Putamen (tissue), 1 donor: Measurements from ENCODE around the gene LTB4R.

Experiments
- DNase-seq: peaks from one replicate; pipeline ENCODE4 v3.0.0-alpha.2; 2016; ENCODE audit warnings: low spot score

LTB4R gene

DNA sequence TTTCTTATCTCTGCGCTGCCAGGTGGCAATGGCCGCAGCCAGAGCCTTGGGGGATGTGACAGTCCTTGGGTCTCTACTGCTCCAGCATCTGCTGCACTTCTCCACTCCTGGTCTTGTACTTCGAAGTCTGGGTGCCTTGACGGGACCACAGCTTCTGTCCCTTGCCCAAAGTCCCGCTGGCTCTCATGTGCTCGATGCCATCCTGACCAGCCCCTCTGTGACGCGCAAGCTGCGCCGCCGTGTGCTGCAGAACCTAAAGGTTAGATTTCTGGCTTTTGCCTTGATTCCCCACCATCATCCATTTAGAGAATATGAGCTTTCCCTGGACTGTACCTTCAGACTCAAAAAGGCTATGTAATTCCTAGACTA is 7.3 kb upstream of the LTB4R start:
- no peak for DNase-seq

DNA sequence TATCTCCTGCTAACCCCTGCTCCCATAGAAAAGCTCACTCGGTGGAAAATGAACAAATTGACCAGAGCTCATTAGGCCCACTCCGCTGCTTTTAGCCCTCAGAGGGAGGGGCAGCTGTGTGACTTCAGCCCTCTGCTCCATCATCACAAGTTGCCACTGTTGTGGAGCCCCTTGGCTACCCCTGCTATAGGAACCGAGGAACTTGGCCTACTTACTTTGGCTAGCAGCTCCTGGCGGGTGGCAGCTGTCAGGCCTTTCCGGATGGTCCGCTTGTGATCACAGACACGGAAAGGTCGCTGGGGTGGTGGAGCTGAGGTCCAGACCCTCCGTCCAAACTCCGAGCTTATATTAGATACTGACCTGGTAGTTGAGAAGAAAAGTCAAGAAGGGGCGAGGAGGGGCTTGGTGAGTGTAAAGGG is 4.1 kb upstream of the LTB4R start:
- DNase-seq = no peak

DNA sequence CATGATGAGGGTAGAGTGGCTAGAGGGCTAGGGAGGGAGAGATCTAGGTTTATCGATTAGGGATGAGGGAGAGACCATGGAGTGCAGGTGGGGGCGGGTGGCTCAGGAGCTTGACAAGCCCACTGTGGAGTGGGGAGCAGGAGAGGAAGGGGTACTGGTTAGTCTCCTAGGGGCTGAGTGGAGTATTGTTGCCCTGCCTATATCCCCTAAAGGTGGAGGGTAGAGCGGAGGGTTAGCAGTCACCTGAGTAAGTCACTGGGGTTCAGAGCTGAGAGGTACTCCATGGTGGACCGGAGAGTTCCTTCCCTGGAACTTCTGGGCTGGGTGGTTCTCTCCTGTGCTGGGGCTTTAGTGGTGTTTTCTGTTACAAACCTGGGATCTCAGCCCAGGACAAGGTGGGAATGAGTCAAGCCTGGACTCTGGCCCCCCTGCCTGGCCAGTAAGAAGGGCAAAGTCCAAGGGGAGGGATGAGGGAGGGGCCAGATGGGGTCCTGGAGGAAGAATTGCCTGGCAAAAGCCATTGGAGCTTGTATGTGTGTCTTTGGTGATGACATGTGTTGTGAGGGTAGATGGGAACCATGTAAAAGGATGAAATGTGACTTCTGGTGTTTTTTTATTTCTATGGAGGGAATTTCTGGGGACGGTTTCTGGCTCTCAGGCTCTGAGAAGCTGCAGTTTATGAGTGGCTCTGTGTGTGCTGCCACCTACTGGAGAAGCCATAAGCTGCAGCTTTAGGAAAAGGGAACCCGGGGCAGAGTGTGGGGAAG is 3.5 kb upstream of the LTB4R start, which contains the start of gene CIDEB:
Gene CIDEB, minus strand, starts transcription at position 403 of the 767 bp plus-strand sequence. Its CDS starts 119 bp downstream, at position 284.
- no peak for DNase-seq

DNA sequence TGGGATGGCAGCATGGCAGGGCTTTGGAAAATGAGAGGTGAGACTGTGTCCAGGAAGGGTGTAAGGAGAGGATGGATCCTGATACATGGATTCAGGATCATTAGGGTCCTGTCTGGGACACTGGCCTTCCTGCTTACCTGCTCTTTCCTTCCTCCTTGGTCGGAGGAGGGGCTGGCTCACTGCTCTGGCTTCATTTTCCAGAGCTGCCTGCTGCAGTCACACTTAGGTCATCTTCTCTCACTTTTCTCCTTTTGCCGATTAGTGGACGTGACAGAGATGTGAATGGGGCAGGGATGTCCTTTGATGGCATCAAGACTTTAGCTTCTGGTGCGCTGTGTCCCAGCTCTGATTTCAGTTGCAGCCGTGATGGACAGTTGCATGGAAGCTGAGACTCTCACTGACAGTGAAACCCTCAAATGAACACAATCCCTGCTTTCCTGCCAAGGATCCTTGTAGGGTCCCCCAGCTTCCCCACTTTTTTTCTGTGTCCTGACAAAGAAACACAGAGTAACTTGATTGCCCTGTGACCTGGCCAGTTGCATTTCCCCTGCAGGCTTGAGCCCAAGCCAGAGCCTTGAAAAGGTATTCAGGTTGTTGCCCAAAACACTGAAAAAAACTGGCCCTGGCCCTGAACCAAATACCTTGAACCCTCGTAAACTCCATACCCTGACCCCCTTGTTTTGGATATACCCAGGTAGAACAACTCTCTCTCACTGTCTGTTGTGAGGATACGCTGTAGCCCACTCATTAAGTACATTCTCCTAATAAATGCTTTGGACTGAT is 2.8 kb upstream of the LTB4R start:
- no peak for DNase-seq

DNA sequence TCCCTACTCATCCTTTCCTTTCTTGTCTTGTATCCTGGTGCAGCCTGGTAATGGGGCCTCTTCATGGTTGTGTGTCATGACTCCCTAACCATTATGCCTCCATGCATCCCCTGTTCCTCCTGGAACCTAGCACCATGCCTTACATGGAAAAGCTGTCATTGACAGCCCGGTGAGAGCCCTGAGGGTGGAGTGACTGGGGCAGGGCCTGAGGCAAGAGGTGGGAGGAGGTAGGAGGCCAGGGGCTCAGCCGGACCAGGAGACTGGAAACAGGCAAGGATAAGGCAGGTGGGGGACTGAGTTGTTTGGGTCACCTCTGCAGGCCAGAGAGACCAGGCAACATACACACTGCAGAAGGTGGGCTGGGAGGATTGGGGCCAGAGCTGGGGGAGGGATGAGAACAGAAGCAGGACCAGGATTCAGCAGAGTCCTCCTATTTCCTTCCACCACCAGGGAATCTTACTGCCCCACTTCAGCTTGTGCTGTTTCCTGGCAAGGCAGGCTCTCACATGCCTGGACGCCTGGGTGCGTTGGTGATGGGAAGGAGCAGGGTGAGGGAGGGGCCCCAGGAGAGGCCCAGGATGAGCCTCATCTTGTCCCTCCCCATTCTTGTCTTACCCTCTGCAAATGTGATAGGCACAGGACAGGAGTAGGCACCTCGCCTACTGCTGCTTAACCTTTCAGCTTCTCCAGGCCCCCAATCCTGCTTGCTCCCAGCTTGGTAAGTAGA is 1.6 kb upstream of the LTB4R start, which contains the start of gene LTB4R2:
Gene LTB4R2, plus strand, starts transcription at position 603 of the 727 bp plus-strand sequence. CDS start 525 bp downstream, outside the sequence.
- no peak for DNase-seq

DNA sequence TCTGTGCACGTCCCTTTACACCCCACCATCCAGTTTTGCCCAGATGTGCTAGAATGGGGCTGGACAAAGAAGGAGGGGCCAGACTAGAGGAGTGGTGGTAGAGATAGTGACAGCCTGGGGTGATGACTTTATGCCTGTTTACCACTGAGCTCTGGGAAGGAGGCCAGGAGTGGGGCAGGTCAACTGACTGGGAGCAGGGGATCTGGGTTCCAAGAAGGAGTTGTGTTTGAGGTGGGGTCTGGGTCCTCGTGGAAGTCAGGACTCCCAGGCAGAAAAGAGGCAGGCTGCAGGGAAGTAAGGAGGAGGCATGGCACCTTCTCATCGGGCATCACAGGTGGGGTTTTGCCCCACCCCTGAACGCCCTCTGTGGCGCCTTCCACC is 1.0 kb upstream of the LTB4R start:
- DNase-seq = no peak

DNA sequence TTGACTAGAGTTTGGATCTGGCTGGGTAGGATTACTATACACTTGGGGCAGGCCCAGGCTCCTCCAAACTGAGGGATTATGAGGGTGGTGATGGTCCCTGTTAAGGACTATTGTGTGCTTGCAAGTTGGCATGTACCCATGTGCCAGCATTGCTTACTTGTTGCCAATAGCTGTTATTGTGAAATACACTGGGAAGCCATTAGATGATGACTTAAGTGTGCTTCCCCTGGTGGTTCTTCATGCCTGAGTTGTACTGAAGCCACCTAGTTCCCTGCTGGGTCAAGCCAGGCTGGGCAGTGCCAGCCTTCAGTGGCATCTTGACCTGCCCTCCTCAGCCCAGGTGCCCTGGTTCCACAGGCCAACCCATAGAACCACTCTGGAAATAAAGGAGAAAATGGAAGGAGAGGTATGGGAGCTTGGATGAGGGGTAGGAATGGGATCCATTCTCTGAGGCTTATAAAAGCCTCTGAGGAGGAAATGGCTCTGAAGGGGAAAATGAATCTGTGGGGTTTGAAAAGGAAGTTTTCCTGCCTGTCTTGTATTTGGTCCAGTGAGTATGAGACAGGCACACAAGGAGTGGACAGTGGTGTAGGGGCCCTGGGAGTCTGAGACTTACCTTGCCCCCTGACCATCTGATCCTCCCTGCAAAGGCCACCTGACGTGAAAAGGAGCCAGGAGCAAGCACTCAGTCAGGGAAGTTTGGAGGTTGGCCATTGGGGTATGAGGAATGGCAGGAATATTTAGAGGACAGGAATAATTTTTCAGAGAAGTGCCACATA is 724 bp downstream of the LTB4R start:
- no peak for DNase-seq

DNA sequence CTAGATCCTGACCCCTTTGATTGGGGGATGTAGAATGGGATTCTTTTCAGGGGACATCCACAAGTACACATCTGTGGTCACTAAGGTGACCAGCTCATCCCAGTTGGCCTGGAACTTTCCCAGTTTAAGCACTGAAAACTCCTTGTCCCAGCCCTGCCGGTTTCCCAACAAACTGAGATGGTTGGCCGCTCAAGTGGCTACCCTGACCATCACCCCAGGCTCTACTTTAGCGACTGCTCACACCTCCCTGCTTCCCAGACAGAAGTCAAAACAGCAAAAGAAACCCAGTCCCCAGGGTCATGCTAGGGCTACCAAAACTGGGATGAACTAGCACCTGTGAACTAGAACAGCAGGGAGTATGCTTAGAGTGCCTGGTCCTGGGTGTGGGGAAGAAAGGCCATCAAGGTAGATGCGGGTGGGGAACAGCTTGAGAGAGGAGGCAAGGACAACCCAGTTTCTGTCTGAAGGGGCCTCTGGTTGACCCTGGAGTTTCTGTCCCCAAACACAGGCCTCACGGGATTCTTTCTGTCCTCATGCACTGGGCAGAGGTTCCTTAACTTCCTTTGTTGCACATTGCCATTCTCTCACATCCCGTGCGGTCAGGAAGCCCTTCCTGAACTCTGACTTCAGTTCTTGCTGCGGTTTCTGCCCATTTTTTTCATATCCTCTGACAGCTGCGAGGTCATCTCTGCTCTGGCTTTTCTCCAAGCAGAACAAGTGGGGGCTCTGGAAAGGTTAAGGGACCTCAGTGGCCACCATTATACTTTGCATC is 1.6 kb downstream of the LTB4R start:
- no peak for DNase-seq

DNA sequence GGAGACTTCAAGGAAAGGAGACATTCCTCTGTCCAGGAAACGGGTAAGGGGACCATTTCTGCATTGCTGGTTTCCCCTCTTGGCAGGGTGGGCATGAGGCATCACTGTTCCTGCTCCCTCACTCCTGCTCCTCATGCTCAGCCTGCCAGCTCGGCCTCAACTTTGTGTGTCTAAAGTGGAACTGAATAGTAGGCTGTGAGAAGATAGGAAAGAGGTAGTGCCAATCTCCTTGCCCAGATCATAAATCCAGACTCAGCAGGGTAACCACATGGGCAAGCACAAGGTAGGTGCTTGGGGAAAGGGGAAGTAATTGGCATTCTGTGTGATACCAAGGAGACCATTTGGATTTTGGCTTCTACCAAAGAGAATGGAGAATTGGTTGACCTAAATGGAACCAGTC is 2.6 kb downstream of the LTB4R start:
- no peak for DNase-seq

DNA sequence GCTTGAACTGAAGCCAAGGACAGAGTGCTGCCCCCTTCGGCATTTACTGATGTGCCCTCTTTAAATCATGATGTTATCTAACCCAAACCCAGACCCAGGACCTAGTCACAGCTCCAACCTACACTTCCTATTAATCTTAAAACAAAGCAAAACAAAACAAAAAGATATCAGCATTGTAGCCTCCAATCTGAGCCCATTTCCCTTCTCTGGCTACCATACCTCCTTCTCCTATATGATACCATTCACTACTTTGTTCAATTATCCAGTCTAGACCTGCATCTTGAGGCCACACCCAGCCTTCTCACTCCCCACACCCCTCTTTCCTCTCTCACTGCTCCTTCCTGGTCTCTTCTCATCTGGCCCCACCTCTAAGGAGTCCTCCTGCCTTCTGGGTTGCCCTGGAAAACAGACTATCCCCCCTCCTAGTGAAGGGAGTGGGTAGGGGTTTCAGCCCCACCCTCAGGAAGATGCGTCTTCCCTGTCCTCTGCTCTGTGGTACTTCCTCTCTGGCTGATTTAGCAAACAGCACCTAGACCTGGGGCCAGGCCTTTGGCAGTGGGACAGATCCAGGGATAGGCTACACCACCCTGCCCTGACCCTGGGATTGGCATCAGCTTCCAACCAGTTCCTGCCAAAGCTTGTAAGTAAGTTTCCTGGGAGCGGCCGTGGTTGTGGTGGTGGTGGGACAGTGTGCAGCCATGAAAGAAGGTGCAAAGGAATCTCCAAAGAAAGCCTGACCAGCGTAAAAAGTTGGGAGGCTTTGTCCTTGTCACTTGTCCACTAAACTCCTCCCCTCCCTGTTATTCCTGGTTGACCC is 3.3 kb downstream of the LTB4R start:
- DNase-seq = no peak

DNA sequence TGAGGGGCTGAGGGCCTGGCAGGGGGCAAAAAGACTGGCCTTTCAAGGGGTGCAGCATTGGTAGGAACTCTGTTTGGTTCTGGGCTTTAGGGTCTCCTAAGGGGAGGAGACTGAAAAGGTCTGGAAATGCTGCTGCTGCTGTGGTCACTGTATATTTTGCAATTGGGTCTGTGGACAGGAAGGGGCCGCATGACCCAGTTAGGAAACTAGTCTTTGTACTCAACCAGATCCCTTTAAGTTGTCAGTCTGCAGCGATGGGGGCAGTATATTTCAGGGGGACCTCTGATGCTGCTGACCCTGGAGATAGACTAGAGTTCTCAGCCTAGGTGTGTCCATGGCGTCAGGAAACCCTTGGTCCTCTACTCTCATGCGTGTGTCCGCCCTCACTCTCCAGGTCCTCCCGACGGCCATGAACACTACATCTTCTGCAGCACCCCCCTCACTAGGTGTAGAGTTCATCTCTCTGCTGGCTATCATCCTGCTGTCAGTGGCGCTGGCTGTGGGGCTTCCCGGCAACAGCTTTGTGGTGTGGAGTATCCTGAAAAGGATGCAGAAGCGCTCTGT is 4.0 kb downstream of the LTB4R start:
- DNase-seq = no peak

DNA sequence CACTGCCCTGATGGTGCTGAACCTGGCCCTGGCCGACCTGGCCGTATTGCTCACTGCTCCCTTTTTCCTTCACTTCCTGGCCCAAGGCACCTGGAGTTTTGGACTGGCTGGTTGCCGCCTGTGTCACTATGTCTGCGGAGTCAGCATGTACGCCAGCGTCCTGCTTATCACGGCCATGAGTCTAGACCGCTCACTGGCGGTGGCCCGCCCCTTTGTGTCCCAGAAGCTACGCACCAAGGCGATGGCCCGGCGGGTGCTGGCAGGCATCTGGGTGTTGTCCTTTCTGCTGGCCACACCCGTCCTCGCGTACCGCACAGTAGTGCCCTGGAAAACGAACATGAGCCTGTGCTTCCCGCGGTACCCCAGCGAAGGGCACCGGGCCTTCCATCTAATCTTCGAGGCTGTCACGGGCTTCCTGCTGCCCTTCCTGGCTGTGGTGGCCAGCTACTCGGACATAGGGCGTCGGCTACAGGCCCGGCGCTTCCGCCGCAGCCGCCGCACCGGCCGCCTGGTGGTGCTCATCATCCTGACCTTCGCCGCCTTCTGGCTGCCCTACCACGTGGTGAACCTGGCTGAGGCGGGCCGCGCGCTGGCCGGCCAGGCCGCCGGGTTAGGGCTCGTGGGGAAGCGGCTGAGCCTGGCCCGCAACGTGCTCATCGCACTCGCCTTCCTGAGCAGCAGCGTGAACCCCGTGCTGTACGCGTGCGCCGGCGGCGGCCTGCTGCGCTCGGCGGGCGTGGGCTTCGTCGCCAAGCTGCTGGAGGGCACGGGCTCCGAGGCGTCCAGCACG is 4.7 kb downstream of the LTB4R start:
- no peak for DNase-seq

DNA sequence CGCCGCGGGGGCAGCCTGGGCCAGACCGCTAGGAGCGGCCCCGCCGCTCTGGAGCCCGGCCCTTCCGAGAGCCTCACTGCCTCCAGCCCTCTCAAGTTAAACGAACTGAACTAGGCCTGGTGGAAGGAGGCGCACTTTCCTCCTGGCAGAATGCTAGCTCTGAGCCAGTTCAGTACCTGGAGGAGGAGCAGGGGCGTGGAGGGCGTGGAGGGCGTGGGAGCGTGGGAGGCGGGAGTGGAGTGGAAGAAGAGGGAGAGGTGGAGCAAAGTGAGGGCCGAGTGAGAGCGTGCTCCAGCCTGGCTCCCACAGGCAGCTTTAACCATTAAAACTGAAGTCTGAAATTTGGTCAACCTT is 5.3 kb downstream of the LTB4R start:
- no peak for DNase-seq

DNA sequence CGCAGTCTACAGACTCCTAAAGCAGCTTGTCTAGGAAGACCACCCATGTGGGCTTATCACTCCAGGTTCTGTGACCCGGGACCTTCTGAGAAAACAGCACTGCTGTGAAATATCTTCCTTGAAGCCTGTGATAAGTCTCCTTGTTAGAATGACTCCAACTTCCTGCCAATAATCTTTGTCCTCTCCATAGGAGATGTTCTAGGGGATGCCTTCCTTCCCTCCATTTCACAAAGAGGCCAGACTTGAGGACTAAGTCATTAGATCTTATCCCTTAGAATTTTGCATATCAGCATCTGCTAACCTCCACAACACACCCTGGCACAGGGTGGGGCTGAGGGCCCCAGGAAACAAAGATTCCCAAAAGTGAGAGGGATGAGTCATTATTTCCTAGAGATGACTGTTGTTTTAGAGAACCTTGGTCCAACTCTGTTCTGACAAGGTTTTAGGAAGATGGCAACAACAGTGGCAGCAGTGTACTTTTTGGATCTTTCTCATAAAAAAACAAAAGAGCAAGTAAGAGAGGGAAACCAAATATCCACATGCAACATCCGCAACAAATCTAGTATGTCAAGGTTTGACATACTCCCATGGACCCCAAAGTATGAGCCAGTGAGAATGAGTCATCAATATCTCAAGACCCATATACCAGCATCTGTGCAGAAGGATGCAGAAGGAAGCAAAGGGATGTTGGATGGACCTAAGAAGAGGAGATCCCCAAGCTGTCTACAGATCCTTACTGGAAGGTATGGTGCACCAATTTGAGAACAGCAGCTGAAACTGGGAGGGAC is 6.0 kb downstream of the LTB4R start:
- no peak for DNase-seq

DNA sequence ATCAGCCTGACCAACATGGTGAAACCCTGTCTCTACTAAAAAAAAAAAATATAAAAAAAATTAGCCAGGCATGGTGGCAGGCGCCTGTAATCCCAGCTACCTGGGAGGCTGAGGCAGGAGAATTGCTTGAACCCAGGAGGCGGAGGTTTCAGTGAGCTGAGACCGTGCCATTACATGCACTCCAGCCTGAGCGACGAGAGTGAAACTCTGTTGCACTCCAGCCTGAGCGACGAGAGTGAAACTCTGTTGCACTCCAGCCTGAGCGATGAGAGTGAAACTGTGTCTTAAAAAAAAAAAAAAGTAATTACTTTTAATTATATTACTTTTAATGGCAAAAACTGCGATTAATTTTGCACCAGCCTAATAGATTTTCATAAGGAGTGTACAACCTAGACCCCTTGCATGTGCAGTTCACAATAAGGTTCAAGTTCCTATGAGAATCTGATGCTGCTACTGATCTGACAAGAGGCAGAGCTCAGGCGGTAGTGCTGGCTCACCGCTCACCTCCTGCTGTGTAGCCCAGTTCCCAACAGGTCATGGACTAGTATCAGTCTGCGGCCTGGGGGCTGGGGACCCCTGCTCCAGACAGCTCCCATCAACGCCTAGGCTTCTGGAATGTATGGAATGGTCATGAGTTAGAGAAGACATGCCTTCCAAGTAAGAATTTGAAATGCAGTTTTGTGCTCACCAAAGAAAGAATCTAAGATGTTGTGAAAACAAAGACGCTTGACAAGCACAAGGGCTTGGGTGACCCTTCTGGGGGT is 10.1 kb downstream of the LTB4R start:
- DNase-seq = no peak

DNA sequence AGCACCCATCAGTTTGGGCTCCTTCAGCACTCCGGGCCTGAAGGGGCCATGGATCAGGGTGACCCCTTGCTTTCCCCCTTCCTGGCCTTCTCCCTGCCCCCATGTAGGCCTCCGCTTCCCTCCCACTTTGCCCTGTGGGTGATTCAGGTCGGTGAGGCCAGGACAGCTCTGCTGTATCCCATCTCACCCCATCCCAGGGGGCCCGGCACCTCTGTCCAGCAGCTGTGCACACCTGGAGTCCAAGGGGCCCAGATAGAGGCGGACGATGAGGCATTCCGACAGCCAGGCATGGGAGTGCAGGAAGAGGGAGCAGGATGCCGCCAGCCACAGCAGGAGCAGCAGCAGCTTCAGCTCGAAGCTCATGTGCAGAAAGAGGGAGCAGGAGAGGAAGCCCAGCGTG is 11.4 kb downstream of the LTB4R start:
- DNase-seq = no peak

DNA sequence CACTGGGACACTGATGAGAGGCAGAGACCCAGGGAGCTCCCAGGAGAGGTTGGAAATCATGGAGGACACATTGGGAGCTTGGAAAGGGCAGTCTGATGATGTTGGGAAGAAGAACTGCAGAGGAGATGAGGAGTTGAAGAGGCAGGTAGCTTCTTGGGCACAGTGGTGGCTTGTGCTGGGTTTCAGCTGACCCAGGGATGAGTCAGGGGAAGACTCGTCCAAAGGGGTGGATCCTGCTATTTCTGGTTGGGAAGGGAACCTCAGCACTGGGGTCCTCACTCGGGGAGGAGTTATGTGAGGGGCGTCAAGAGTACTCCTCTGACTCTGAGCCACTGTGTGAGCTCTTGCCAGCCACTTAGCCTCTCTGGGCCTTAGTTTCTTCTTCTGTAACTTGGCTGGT is 12.0 kb downstream of the LTB4R start:
- no peak for DNase-seq

DNA sequence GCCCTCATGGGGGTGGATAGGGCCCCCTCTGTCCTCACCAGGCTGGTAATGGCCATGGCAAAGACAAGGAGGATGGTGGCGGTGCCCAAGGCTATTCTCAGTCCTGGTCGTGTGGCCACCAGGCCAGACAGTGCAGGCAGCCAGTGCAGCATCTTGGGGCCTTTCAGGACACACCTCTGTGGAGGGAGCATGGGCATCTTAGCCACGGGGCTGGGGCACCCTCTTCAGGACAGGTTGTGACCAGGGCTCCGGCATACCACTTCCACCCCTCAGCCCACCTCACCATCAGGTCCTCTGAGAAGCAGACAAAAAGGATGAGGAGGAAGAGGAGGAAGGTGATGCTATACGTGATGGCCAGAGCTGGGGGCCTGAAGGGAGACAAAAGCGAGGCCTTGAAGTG is 12.7 kb downstream of the LTB4R start:
- DNase-seq = no peak
